ENCODE measurements around the gene KIF9.

KIF9 gene

GRCh38 chr3:47239929-47240328, 42.7 kb downstream of the KIF9 start:
- Histone ChIP-seq H3K27me3 (ENCODE audit: insufficient read depth, poor library complexity, severe bottlenecking) (no peaks in the 10 kb centered on the region), H3K4me3 (replicated peaks; ENCODE audit: insufficient read depth, low read length) (no peak overlapping the region), H3K27ac (replicated peaks) (no peak overlapping the region)
- DNase-seq (ENCODE audit: low read depth in 1 of 2, low spot score in 1 of 2): no peak
- TF ChIP-seq CTCF (IDR thresholded peaks at IDR 0.05; ENCODE audit: insufficient read depth, low read length): no peak
- TF ChIP-seq SPI1 (IDR thresholded peaks at IDR 0.05; ENCODE audit: borderline replicate concordance, low read depth): no peak
- no peak for TF ChIP-seq POLR2AphosphoS5 (IDR thresholded peaks at IDR 0.05; ENCODE audit: low read depth)
- no peak for TF ChIP-seq GABPA (IDR thresholded peaks at IDR 0.05; ENCODE audit: low read depth)
- TF ChIP-seq REST (IDR thresholded peaks at IDR 0.05; ENCODE audit: insufficient replicate concordance, low read depth): no peak

GRCh38 chr3:47238017-47238416, 44.6 kb downstream of the KIF9 start:
- no peak overlapping the region for H3K27ac ChIP-seq (replicated peaks)
- TF ChIP-seq POLR2AphosphoS5 (IDR thresholded peaks at IDR 0.05; ENCODE audit: low read depth) (no peak), SPI1 (IDR thresholded peaks at IDR 0.05; ENCODE audit: borderline replicate concordance, low read depth) (no peak), CTCF (IDR thresholded peaks at IDR 0.05; ENCODE audit: insufficient read depth, low read length) (no peak), GABPA (IDR thresholded peaks at IDR 0.05; ENCODE audit: low read depth) (no peak), REST (IDR thresholded peaks at IDR 0.05; ENCODE audit: insufficient replicate concordance, low read depth) (no peak)
- no peak overlapping the region for H3K4me3 ChIP-seq (replicated peaks; ENCODE audit: insufficient read depth, low read length)
- DNase-seq (ENCODE audit: low read depth in 1 of 2, low spot score in 1 of 2): no peak
- no peaks in the 10 kb centered on the region for H3K27me3 ChIP-seq (ENCODE audit: insufficient read depth, poor library complexity, severe bottlenecking)

GRCh38 chr3:47228088-47228487, 54.5 kb downstream of the KIF9 start:
- Histone ChIP-seq H3K27ac (replicated peaks) (no peak overlapping the region), H3K27me3 (ENCODE audit: insufficient read depth, poor library complexity, severe bottlenecking) (no peaks in the 10 kb centered on the region), H3K4me3 (replicated peaks; ENCODE audit: insufficient read depth, low read length) (no peak overlapping the region)
- no peak for TF ChIP-seq POLR2AphosphoS5 (IDR thresholded peaks at IDR 0.05; ENCODE audit: low read depth)
- no peak for TF ChIP-seq GABPA (IDR thresholded peaks at IDR 0.05; ENCODE audit: low read depth)
- no peak for TF ChIP-seq SPI1 (IDR thresholded peaks at IDR 0.05; ENCODE audit: borderline replicate concordance, low read depth)
- TF ChIP-seq CTCF (IDR thresholded peaks at IDR 0.05; ENCODE audit: insufficient read depth, low read length): no peak
- TF ChIP-seq REST (IDR thresholded peaks at IDR 0.05; ENCODE audit: insufficient replicate concordance, low read depth): no peak
- no peak for DNase-seq (ENCODE audit: low read depth in 1 of 2, low spot score in 1 of 2)
